ENCODE measurements around the gene LTBP4. TPM values are rescaled to one million over a fixed set of nuclear protein-coding genes. Genes with fewer than 3 reads are reported as not detected.

LTBP4 gene
- total and polyA plus RNA-seq, 2 donors (not counting 3 experiments of a cell fraction or from before 2014, with no cell fraction given) = 25.9 to 38.0 TPM

GRCh38 chr19:40599902-40600569, 1.1 kb upstream of the LTBP4 start:
- FAIRE-seq (no peak), DNase-seq (ENCODE audit: low read depth, low spot score) (no peak)
- no peaks in the 10 kb centered on the region for H3K36me3 ChIP-seq (ENCODE audit: control insufficient read depth in 2 of 2, extremely low read depth in 1 of 2, insufficient read depth in 2 of 2, low read length in 2 of 2)
- TF ChIP-seq MAX (IDR thresholded peaks at IDR 0.05; ENCODE audit: insufficient read depth, insufficient read length) (no peak), GATA2 (IDR thresholded peaks at IDR 0.05; ENCODE audit: insufficient read depth, insufficient read length, low read depth, low read length) (no peak), EZH2 (IDR thresholded peaks at IDR 0.05; ENCODE audit: borderline replicate concordance, low read depth, low read length, severe bottlenecking) (peak; percentile 71)
- H3K9ac ChIP-seq (replicated peaks; ENCODE audit: extremely low read depth, insufficient read depth, low read length) = no peak overlapping the region
- no TSS peak for BruUV-seq (replicated peaks)
- H3K4me2 ChIP-seq (ENCODE audit: insufficient read depth, low read length) = no peak overlapping the region
- H4K20me1 ChIP-seq (replicated peaks; ENCODE audit: control insufficient read depth, extremely low read depth, insufficient read depth, low read length) = no peaks in the 10 kb centered on the region
- CTCF ChIA-PET = interaction anchor here (1.0 to 11.0 kb wide), 10 partner anchors 30 to 295 kb away, joined by 3 to 126 read pairs (median 18); partner anchors contain the start of genes BLVRB, C19orf47 and PLD3
- peaks cover 4 to 6% of the 10 kb centered on the region in 2 experiments for H3K27me3 ChIP-seq (ENCODE audit: control insufficient read depth in 2 of 2, insufficient read depth in 2 of 2, low read length in 2 of 2)
- intact Hi-C loops (cut with micrococcal nuclease) (loop anchor here (2.0 to 5.0 kb wide), 5 partner anchors 23 to 253 kb away; partner anchors contain the start of genes C19orf47, PLD3, SERTAD3 and SHKBP1), dilution Hi-C loops (cut with MboI; ENCODE audit: extremely low pct_ligation_motif_present, low sequenced_read_pairs) (no loop called here)
- H3K4me3 ChIP-seq (replicated peaks in 1 of 3; ENCODE audit: insufficient read depth in 1 of 3, low read depth in 1 of 3, low read length in 3 of 3) = no peak overlapping the region
- H3K9me3 ChIP-seq (replicated peaks; ENCODE audit: control insufficient read depth, insufficient read depth, low read length) = no peaks in the 10 kb centered on the region
- no peak overlapping the region for H3K27ac ChIP-seq (ENCODE audit: insufficient read depth, low read depth, low read length)
- POLR2A ChIA-PET = no interaction called here
- H3K79me2 ChIP-seq (ENCODE audit: control insufficient read depth, insufficient read depth, low read length) = no peaks in the 10 kb centered on the region
- no peaks in the 10 kb centered on the region for H3K9me1 ChIP-seq (replicated peaks; ENCODE audit: control insufficient read depth, extremely low read depth, insufficient read depth, low read length)
- no peak overlapping the region for H2AFZ ChIP-seq (ENCODE audit: low read depth, low read length)
- H3K4me1 ChIP-seq (ENCODE audit: control insufficient read depth, extremely low read depth, insufficient read depth, low read length) = peaks cover 48% of the 10 kb centered on the region

GRCh38 chr19:40600570-40601133, 517 bp upstream of the LTBP4 start:
- Histone ChIP-seq H3K27ac (ENCODE audit: insufficient read depth, low read depth, low read length) (no peak overlapping the region), H3K9ac (replicated peaks; ENCODE audit: extremely low read depth, insufficient read depth, low read length) (no peak overlapping the region), H3K4me1 (ENCODE audit: control insufficient read depth, extremely low read depth, insufficient read depth, low read length) (peaks cover 52% of the 10 kb centered on the region), H3K9me1 (replicated peaks; ENCODE audit: control insufficient read depth, extremely low read depth, insufficient read depth, low read length) (no peaks in the 10 kb centered on the region), H3K9me3 (replicated peaks; ENCODE audit: control insufficient read depth, insufficient read depth, low read length) (no peaks in the 10 kb centered on the region), H3K79me2 (ENCODE audit: control insufficient read depth, insufficient read depth, low read length) (no peaks in the 10 kb centered on the region), H3K4me2 (ENCODE audit: insufficient read depth, low read length) (no peak overlapping the region), H3K4me3 (replicated peaks in 1 of 3; ENCODE audit: insufficient read depth in 1 of 3, low read depth in 1 of 3, low read length in 3 of 3) (peak overlapping the region in 1 of 3 experiments; percentile 28), H2AFZ (ENCODE audit: low read depth, low read length) (no peak overlapping the region), H4K20me1 (replicated peaks; ENCODE audit: control insufficient read depth, extremely low read depth, insufficient read depth, low read length) (no peaks in the 10 kb centered on the region), H3K36me3 (ENCODE audit: control insufficient read depth in 2 of 2, extremely low read depth in 1 of 2, insufficient read depth in 2 of 2, low read length in 2 of 2) (no peaks in the 10 kb centered on the region), H3K27me3 (ENCODE audit: control insufficient read depth in 2 of 2, insufficient read depth in 2 of 2, low read length in 2 of 2) (peaks cover 4 to 6% of the 10 kb centered on the region in 2 experiments)
- ChIA-PET POLR2A (no interaction called here), CTCF (interaction anchor here (1.0 to 11.0 kb wide), 8 partner anchors 30 to 136 kb away, joined by 4 to 126 read pairs (median 27); partner anchors contain the start of gene BLVRB)
- TF ChIP-seq POLR2A (IDR thresholded peaks at IDR 0.05; ENCODE audit: low read depth, low read length) = no peak
- no peak for TF ChIP-seq GATA2 (IDR thresholded peaks at IDR 0.05; ENCODE audit: insufficient read depth, insufficient read length, low read depth, low read length)
- TF ChIP-seq EZH2 (IDR thresholded peaks at IDR 0.05; ENCODE audit: borderline replicate concordance, low read depth, low read length, severe bottlenecking) = no peak
- TF ChIP-seq POLR2AphosphoS5 (IDR thresholded peaks at IDR 0.05; ENCODE audit: insufficient read depth, low read depth, low read length) = no peak
- no peak for TF ChIP-seq MYC (IDR thresholded peaks at IDR 0.05; ENCODE audit: low read depth, low read length)
- no peak for TF ChIP-seq FOS (IDR thresholded peaks at IDR 0.05; ENCODE audit: borderline replicate concordance, insufficient read depth, low read length)
- no peak for TF ChIP-seq CTCF (IDR thresholded peaks at IDR 0.05; ENCODE audit: extremely low read depth in 1 of 2, insufficient read depth in 1 of 2, low read depth in 1 of 2, low read length in 2 of 2)
- no peak for TF ChIP-seq JUN (IDR thresholded peaks at IDR 0.05; ENCODE audit: borderline replicate concordance, insufficient read depth, insufficient read length, low read depth)
- no peak for TF ChIP-seq MAX (IDR thresholded peaks at IDR 0.05; ENCODE audit: insufficient read depth, insufficient read length)
- FAIRE-seq = no peak
- DNase-seq (ENCODE audit: low read depth, low spot score) = no peak
- BruUV-seq (replicated peaks) = no TSS peak
- dilution Hi-C loops (cut with MboI; ENCODE audit: extremely low pct_ligation_motif_present, low sequenced_read_pairs) = no loop called here
- intact Hi-C loops (cut with micrococcal nuclease) = no loop called here

Measured in endothelial cell of umbilical vein (primary cell).